H1 (cell line): ENCODE results near the gene MMS22L. TPM values are rescaled to one million over a fixed set of nuclear protein-coding genes. Genes with fewer than 3 reads are reported as not detected.

ENCODE experiments used
- CTCF ChIA-PET: fragments of 300-600 bp; sonication (Branson Sonifier 250); formaldehyde crosslinking; loops from one replicate; lab custom pipeline; 2021; ENCODE audit not compliant: partially characterized antibody; lab: Charles Lee
- POLR2A ChIA-PET: fragments of 300-600 bp; sonication (Branson Sonifier 250); formaldehyde crosslinking; loops from one replicate; lab custom pipeline; 2021; ENCODE audit warnings: inconsistent platforms; ENCODE audit not compliant: partially characterized antibody; lab: Charles Lee
- DNase-seq, 2 experiments: peaks; one replicate each; pipeline versions ENCODE4 v3.0.0 to v3.0.0-alpha.2; 2010 to 2022; ENCODE audit warnings: low spot score in 2 of 2, low read depth in 1 of 2, mixed read lengths in 1 of 2
- FAIRE-seq: peaks from 2 replicates; lab custom pipeline; 2011; peaks lifted over from hg19 to GRCh38; lab: Jason Lieb, UNC
- H2AFZ ChIP-seq: 2 replicates; pipeline ENCODE4 v1.8.1; 2012; ENCODE audit warnings: low read length, inconsistent platforms
- H2AK5ac ChIP-seq: 2 replicates; pipeline ENCODE4 v1.6.1; 2013; ENCODE audit warnings: low read depth, low read length
- H2BK120ac ChIP-seq: replicated peaks from 2 replicates; pipeline ENCODE3; 2013; ENCODE audit warnings: low read depth, low read length, inconsistent platforms
- H2BK12ac ChIP-seq: 2 replicates; pipeline ENCODE4 v1.6.1; 2013; ENCODE audit warnings: low read depth, low read length
- H2BK15ac ChIP-seq: 2 replicates; pipeline ENCODE4 v1.6.1; 2013; ENCODE audit warnings: low read length
- H2BK20ac ChIP-seq: 2 replicates; pipeline ENCODE4 v1.6.1; 2013; ENCODE audit warnings: low read length
- H2BK5ac ChIP-seq: 2 replicates; pipeline ENCODE4 v1.6.1; 2013; ENCODE audit warnings: low read depth, low read length
- H3K14ac ChIP-seq: 2 replicates; pipeline ENCODE4 v1.6.1; 2013; ENCODE audit warnings: inconsistent platforms; ENCODE audit not compliant: insufficient read length
- H3K18ac ChIP-seq: 2 replicates; pipeline ENCODE4 v1.6.1; 2013; ENCODE audit warnings: low read length; ENCODE audit errors: extremely low read depth
- H3K23ac ChIP-seq: 2 replicates; pipeline ENCODE4 v1.6.1; 2013; ENCODE audit warnings: inconsistent platforms; ENCODE audit not compliant: insufficient read length
- H3K23me2 ChIP-seq: 2 replicates; pipeline ENCODE4 v1.6.1; 2013; ENCODE audit warnings: low read depth, low read length
- H3K27ac ChIP-seq: 2 replicates; pipeline ENCODE4 v1.6.1; 2011; ENCODE audit warnings: low read depth, low read length, inconsistent platforms
- H3K27me3 ChIP-seq, 4 experiments: replicated peaks in 1 of 4; 1 replicate in 1 of 4; 2 replicates in 3 of 4; pipeline versions ENCODE4 v1.6.1 to v1.8.1; 2011 to 2013; ENCODE audit warnings: low read length in 3 of 4, mild to moderate bottlenecking in 3 of 4, inconsistent platforms in 2 of 4, mixed read lengths in 2 of 4, moderate library complexity in 1 of 4; ENCODE audit not compliant: control insufficient read depth in 3 of 4, insufficient read depth in 3 of 4; ENCODE audit errors: extremely low read depth in 1 of 4
- H3K36me3 ChIP-seq, 4 experiments: 2 replicates each; pipeline versions ENCODE4 v1.6.1 to v1.8.1; 2011 to 2013; ENCODE audit warnings: mild to moderate bottlenecking in 4 of 4, low read length in 3 of 4, moderate library complexity in 2 of 4, control low read depth in 1 of 4, inconsistent platforms in 1 of 4; ENCODE audit not compliant: insufficient read depth in 4 of 4, control insufficient read depth in 2 of 4
- H3K4ac ChIP-seq: replicated peaks from 2 replicates; pipeline ENCODE3; 2013; ENCODE audit warnings: low read length, low read depth, mixed read lengths, inconsistent platforms; ENCODE audit not compliant: insufficient read length
- H3K4me1 ChIP-seq, 4 experiments: replicated peaks in 1 of 4; 1 replicate in 1 of 4; 2 replicates in 3 of 4; pipeline versions ENCODE4 v1.6.1 to v1.8.1; 2011 to 2013; ENCODE audit warnings: low read length in 3 of 4, inconsistent platforms in 2 of 4, mixed read lengths in 1 of 4; ENCODE audit not compliant: insufficient read depth in 4 of 4, control insufficient read depth in 3 of 4
- H3K4me2 ChIP-seq, 2 experiments: 2 replicates each; pipeline versions ENCODE4 v1.6.1 to v1.8.1; 2011 to 2013; ENCODE audit warnings: low read depth in 2 of 2, low read length in 2 of 2, control low read depth in 1 of 2, inconsistent platforms in 1 of 2, mild to moderate bottlenecking in 1 of 2; ENCODE audit not compliant: insufficient read depth in 1 of 2
- H3K4me3 ChIP-seq, 4 experiments: fragments of 200-600, 300-600 bp in 1 of 4; sonication (generic), shearing (Covaris generic), sonication (Bioruptor Twin) in 1 of 4; 2 replicates each; pipeline versions ENCODE4 v1.5.1 to v1.8.1; 2011 to 2016; ENCODE audit warnings: low read length in 4 of 4, low read depth in 3 of 4, control low read depth in 2 of 4, inconsistent platforms in 2 of 4, mild to moderate bottlenecking in 2 of 4, mixed read lengths in 1 of 4, moderate library complexity in 1 of 4; ENCODE audit not compliant: insufficient read depth in 2 of 4; ENCODE audit errors: extremely low read depth in 1 of 4
- H3K56ac ChIP-seq: replicated peaks from 2 replicates; pipeline ENCODE3; 2013; ENCODE audit warnings: low read depth, mild to moderate bottlenecking, mixed read lengths, low read length, inconsistent platforms; ENCODE audit not compliant: insufficient read length
- H3K79me1 ChIP-seq: 2 replicates; pipeline ENCODE4 v1.6.1; 2013; ENCODE audit warnings: low read depth, low read length, control low read depth
- H3K79me2 ChIP-seq, 2 experiments: 2 replicates each; pipeline versions ENCODE4 v1.6.1 to v1.8.1; 2012 to 2013; ENCODE audit warnings: low read length in 2 of 2, mild to moderate bottlenecking in 2 of 2, inconsistent platforms in 1 of 2; ENCODE audit not compliant: insufficient read depth in 2 of 2, control insufficient read depth in 1 of 2
- H3K9ac ChIP-seq, 4 experiments: replicated peaks in 1 of 4; 1 replicate in 1 of 4; 2 replicates in 3 of 4; pipeline versions ENCODE4 v1.6.1 to v1.8.1; 2011 to 2013; ENCODE audit warnings: low read depth in 3 of 4, low read length in 3 of 4, control low read depth in 2 of 4, mild to moderate bottlenecking in 2 of 4, moderate library complexity in 2 of 4, inconsistent platforms in 1 of 4; ENCODE audit errors: extremely low read depth in 1 of 4
- H3K9me3 ChIP-seq, 2 experiments: 2 replicates each; pipeline versions ENCODE4 v1.6.1 to v1.8.1; 2012 to 2013; ENCODE audit warnings: mild to moderate bottlenecking in 2 of 2, moderate library complexity in 2 of 2, control low read depth in 1 of 2, inconsistent platforms in 1 of 2, low read depth in 1 of 2, low read length in 1 of 2, mixed read lengths in 1 of 2; ENCODE audit not compliant: insufficient read depth in 2 of 2
- H4K20me1 ChIP-seq, 2 experiments: replicated peaks in 1 of 2; 2 replicates each; pipeline versions ENCODE3 to v1.8.1; 2011 to 2013; ENCODE audit warnings: inconsistent platforms in 2 of 2, low read length in 2 of 2, mild to moderate bottlenecking in 1 of 2; ENCODE audit not compliant: insufficient read depth in 2 of 2, control insufficient read depth in 1 of 2
- H4K5ac ChIP-seq: 2 replicates; pipeline ENCODE4 v1.6.1; 2013; ENCODE audit warnings: low read length, low read depth, mixed read lengths, inconsistent platforms; ENCODE audit not compliant: insufficient read length
- H4K8ac ChIP-seq: 2 replicates; pipeline ENCODE4 v1.8.0; 2013; ENCODE audit warnings: mild to moderate bottlenecking, moderate library complexity, low read length, inconsistent platforms; ENCODE audit not compliant: insufficient read depth; ENCODE audit errors: extremely low read depth
- H4K91ac ChIP-seq: replicated peaks from 2 replicates; pipeline ENCODE3; 2013; ENCODE audit warnings: low read length, mixed read lengths, inconsistent platforms; ENCODE audit not compliant: insufficient read length
- ATF3 ChIP-seq: IDR thresholded peaks from 2 replicates; pipeline ENCODE4 v1.6.1; 2011; ENCODE audit warnings: low read depth, mild to moderate bottlenecking, low read length; ENCODE audit not compliant: insufficient read depth
- CBX5 ChIP-seq: fragments of 300-800, 300-1000 bp; sonication (generic); IDR thresholded peaks from 2 replicates; pipeline ENCODE4 v1.7.1; 2016; ENCODE audit warnings: antibody characterized with exemption, low read length, low read depth
- CBX8 ChIP-seq: fragments of 300-800, 300-1000 bp; sonication (generic); IDR thresholded peaks from 2 replicates; pipeline ENCODE4 v1.7.1; 2016; ENCODE audit warnings: low read depth, low read length, borderline replicate concordance
- E2F6 ChIP-seq: IDR thresholded peaks from 2 replicates; pipeline ENCODE4 v1.6.1; 2012; ENCODE audit warnings: inconsistent platforms
- FOSL1 ChIP-seq: IDR thresholded peaks from 2 replicates; pipeline ENCODE4 v1.6.1; 2011; ENCODE audit warnings: mild to moderate bottlenecking, low read depth, low read length, moderate library complexity; ENCODE audit not compliant: insufficient read depth
- HDAC2 ChIP-seq, 2 experiments: fragments of 300-600 bp in 1 of 2; sonication (generic) in 1 of 2; IDR thresholded peaks; 2 replicates each; pipeline ENCODE4 v1.6.1; 2011 to 2012; ENCODE audit warnings: low read depth in 2 of 2, low read length in 2 of 2, mild to moderate bottlenecking in 2 of 2, moderate library complexity in 2 of 2, borderline replicate concordance in 1 of 2, inconsistent platforms in 1 of 2
- JUN ChIP-seq: IDR thresholded peaks from 2 replicates; pipeline ENCODE4 v1.6.1; 2011; ENCODE audit warnings: low read depth, mild to moderate bottlenecking, improper control_type of control experiment, low read length
- NANOG ChIP-seq: IDR thresholded peaks from 2 replicates; pipeline ENCODE4 v1.6.1; 2011; ENCODE audit warnings: low read length, low read depth, mild to moderate bottlenecking, inconsistent platforms; ENCODE audit not compliant: insufficient read depth, poor library complexity, severe bottlenecking
- RNF2 ChIP-seq: fragments of 200-900, 300-1000 bp; sonication (generic); IDR thresholded peaks from 2 replicates; pipeline ENCODE4 v1.7.1; 2016; ENCODE audit warnings: borderline replicate concordance, low read depth, mild to moderate bottlenecking, antibody characterized with exemption, low read length; ENCODE audit not compliant: poor library complexity, severe bottlenecking; ENCODE audit errors: missing control alignments
- SP2 ChIP-seq: IDR thresholded peaks from 2 replicates; pipeline ENCODE4 v1.6.1; 2012; ENCODE audit warnings: mild to moderate bottlenecking, low read length, inconsistent platforms
- TBP ChIP-seq: IDR thresholded peaks from 2 replicates; pipeline ENCODE4 v1.6.1; 2011; ENCODE audit warnings: low read depth, low read length, improper control_type of control experiment
- YY1 ChIP-seq: IDR thresholded peaks from 2 replicates; pipeline ENCODE4 v1.6.1; 2011; ENCODE audit warnings: low read depth, mild to moderate bottlenecking, low read length
- WGBS, 2 experiments: shearing (Covaris generic) in 1 of 2; methylation state at CpG; one replicate each; pipeline versions ENCODE4 v1.1.6 to v1.1.7; 2013 to 2015; ENCODE audit warnings: low lambda C conversion rate in 2 of 2, mixed read lengths in 2 of 2, inconsistent platforms in 1 of 2, low coverage in 1 of 2, missing lambda C conversion rate in 1 of 2; ENCODE audit not compliant: insufficient replicate concordance in 2 of 2, insufficient coverage in 1 of 2, insufficient read length in 1 of 2; ENCODE audit errors: extremely low coverage in 1 of 2, missing lambda C conversion rate in 1 of 2; 5-methylcytosine and 5-hydroxymethylcytosine counted together
- polyA plus RNA-seq, 7 experiments: library from polyadenylated mRNA; depleted of rRNA in 3 of 7; stranded (reverse) in 5 of 7; unstranded in 2 of 7; fragments of >200 nt in 5 of 7; fragments of 200-250 nt in 2 of 7; gene quantifications; 1 replicate in 5 of 7; 2 replicates in 1 of 7; 4 replicates in 1 of 7; pipeline versions ENCODE4 v1.2.1 to v1.2.3, GENCODE V29; 2011 to 2013; ENCODE audit warnings: missing spikeins in 2 of 7, mixed read lengths in 2 of 7
- total RNA-seq: library from RNA; stranded (reverse); fragmentation: NEBNext Ultra II Directional; extraction: Animal tissue kit (Norgen Biotek cat#: 25700); gene quantifications from 2 replicates; pipeline ENCODE4 v1.2.1, GENCODE V29; 2021

Gene MMS22L
- total and polyA plus RNA-seq, 2 of the 8 experiments (the other 6 are each of a cell fraction or from before 2014, with no cell fraction given) = 11.1 to 32.6 TPM

GRCh38 chr6:97222903-97223302 lies 60.1 kb downstream of the MMS22L start:
- Histone ChIP-seq H2BK20ac (no peak overlapping the region), H3K36me3 (peaks cover 0 to 13% (median 1%) of the 10 kb centered on the region in 4 experiments; a peak in 3 of 8 replicates), H3K14ac (no peak overlapping the region), H3K56ac (no peak overlapping the region)
- no peak for DNase-seq
- no peak for TF ChIP-seq TBP
- no peak for TF ChIP-seq JUN
- TF ChIP-seq E2F6 = no peak
- TF ChIP-seq RNF2 = no peak
- TF ChIP-seq FOSL1 = no peak
- no peak for TF ChIP-seq SP2
- no peak for TF ChIP-seq YY1
- no peak for TF ChIP-seq ATF3
- TF ChIP-seq CBX5 = no peak
- TF ChIP-seq CBX8 = no peak
- no peak for TF ChIP-seq NANOG
- no peak for TF ChIP-seq HDAC2 (IDR thresholded peaks at IDR 0.05; ENCODE audit: borderline replicate concordance in 1 of 2, low read depth in 2 of 2, low read length in 2 of 2)
- TF ChIP-seq, all 59 proteins: peak for 0
- H3K23me2 ChIP-seq = no peaks in the 10 kb centered on the region; the same call in 1 of the 2 replicates
- no peak overlapping the region for H3K9ac ChIP-seq
- H3K4me3 ChIP-seq = no peak overlapping the region
- H3K18ac ChIP-seq = no peak overlapping the region
- 84% methylated on average over 2 of the region's 2 CpGs; no CpG with 5 or more reads in 1 of the 2 experiments for WGBS, 2 experiments
- ChIA-PET CTCF (interaction anchor here (1.2 kb wide), 1 partner anchor 8 kb away, joined by 4 read pairs; no protein-coding TSS in a partner anchor), POLR2A (no interaction called here)
- H2BK5ac ChIP-seq = no peak overlapping the region
- H2BK12ac ChIP-seq = no peak overlapping the region
- H3K23ac ChIP-seq = no peak overlapping the region
- H3K4ac ChIP-seq = no peak overlapping the region
- no peak for FAIRE-seq
- H4K91ac ChIP-seq = no peak overlapping the region
- H3K79me1 ChIP-seq = no peaks in the 10 kb centered on the region
- H3K9me3 ChIP-seq = no peaks in the 10 kb centered on the region
- H4K5ac ChIP-seq = no peak overlapping the region
- H2BK15ac ChIP-seq = no peak overlapping the region
- H2BK120ac ChIP-seq = no peak overlapping the region
- peaks cover 0 to 2% of the 10 kb centered on the region in 2 experiments for H4K20me1 ChIP-seq
- H3K4me2 ChIP-seq = no peak overlapping the region
- H2AFZ ChIP-seq = no peak overlapping the region
- H4K8ac ChIP-seq = no peak overlapping the region
- peaks cover 0 to 2% of the 10 kb centered on the region in 2 experiments; a peak in 1 of 4 replicates for H3K79me2 ChIP-seq
- H2AK5ac ChIP-seq = no peak overlapping the region
- no peaks in the 10 kb centered on the region for H3K27me3 ChIP-seq
- no peak overlapping the region for H3K27ac ChIP-seq
- H3K4me1 ChIP-seq = no peaks in the 10 kb centered on the region
